K562 (cell line): Measurements from ENCODE around the gene SMAD3. TPM values are rescaled to one million over a fixed set of nuclear protein-coding genes. Genes with fewer than 3 reads are reported as not detected.

Experiments
- ATAC-seq: fragments of 200-7000 bp; cut with Tn5 transposase; 3 replicates; pipeline ENCODE4 v1.9.1; 2020; ENCODE audit warnings: moderate library complexity
- BruUV-seq: library from RNA; stranded (reverse); fragments of 400-500 nt; replicated peaks from 2 replicates; lab custom pipeline; 2021; lab: Mats Ljungman, UMichigan
- CTCF ChIA-PET: fragments of 300-600 bp; formaldehyde crosslinking; extraction: SDS; loops from one replicate; lab custom pipeline; 2021; ENCODE audit warnings: low intra/inter-chr PET ratio; lab: Yijun Ruan, JAX
- POLR2A ChIA-PET: fragments of 300-600, 350-650 bp; sonication (Branson Sonifier 250); formaldehyde crosslinking; extraction: SDS; loops from one replicate; lab custom pipeline; 2021; ENCODE audit warnings: antibody characterized with exemption, inconsistent platforms; lab: Yijun Ruan, JAX
- DNase-seq, 4 experiments: peaks; one replicate each; pipeline versions ENCODE4 v3.0.0 to v3.0.0-alpha.2; 2011 to 2018; ENCODE audit warnings: low spot score in 3 of 4, mixed read lengths in 3 of 4; ENCODE audit errors: extremely low read depth in 1 of 4
- FAIRE-seq: peaks from 2 replicates; lab custom pipeline; 2011; peaks lifted over from hg19 to GRCh38; lab: Jason Lieb, UNC
- H2AFZ ChIP-seq: 2 replicates; pipeline ENCODE4 v1.6.0; 2011; ENCODE audit warnings: low read depth, low read length, control low read depth, inconsistent platforms
- H3K27ac ChIP-seq: fragments of 200-600 bp; 3 replicates; pipeline ENCODE4 v1.8.0; 2011; ENCODE audit warnings: low read depth, mild to moderate bottlenecking, control low read depth, inconsistent platforms, low read length, moderate library complexity, mixed read lengths; ENCODE audit errors: extremely low read depth
- H3K27me3 ChIP-seq, 2 experiments: fragments of 300-600 bp in 1 of 2; 2 replicates in 1 of 2; 3 replicates in 1 of 2; pipeline versions ENCODE4 v1.6.0 to v1.8.0; 2011; ENCODE audit warnings: inconsistent platforms in 2 of 2, low read length in 2 of 2, mild to moderate bottlenecking in 1 of 2, mixed read lengths in 1 of 2, moderate library complexity in 1 of 2; ENCODE audit not compliant: control insufficient read depth in 2 of 2, insufficient read depth in 2 of 2
- H3K36me3 ChIP-seq: fragments of 300-600 bp; 3 replicates; pipeline ENCODE4 v1.8.0; 2011; ENCODE audit warnings: mild to moderate bottlenecking, low read length, inconsistent platforms; ENCODE audit not compliant: control insufficient read depth, insufficient read depth
- H3K4me1 ChIP-seq, 2 experiments: fragments of 200-600 bp in 1 of 2; replicated peaks in 1 of 2; 2 replicates in 1 of 2; 3 replicates in 1 of 2; pipeline versions ENCODE4 v1.5.1 to v1.8.0; 2011; ENCODE audit warnings: inconsistent platforms in 2 of 2, low read length in 2 of 2, mild to moderate bottlenecking in 1 of 2, mixed read lengths in 1 of 2, moderate library complexity in 1 of 2; ENCODE audit not compliant: control insufficient read depth in 2 of 2, insufficient read depth in 2 of 2
- H3K4me2 ChIP-seq: 2 replicates; pipeline ENCODE4 v1.6.1; 2011; ENCODE audit warnings: low read length, control low read depth, inconsistent platforms, mixed read lengths; ENCODE audit not compliant: insufficient read depth
- H3K4me3 ChIP-seq: fragments of 200-600 bp; sonication (generic), shearing (Covaris generic); 2 replicates; pipeline ENCODE4 v1.5.1; 2016; ENCODE audit warnings: control low read depth, inconsistent platforms
- H3K79me2 ChIP-seq: fragments of 200-600 bp; 3 replicates; pipeline ENCODE4 v1.8.0; 2011; ENCODE audit warnings: low read length, inconsistent platforms; ENCODE audit not compliant: control insufficient read depth, insufficient read depth
- H3K9ac ChIP-seq, 2 experiments: 2 replicates each; pipeline versions ENCODE4 v1.6.0 to v1.6.1; 2011; ENCODE audit warnings: low read depth in 2 of 2, low read length in 2 of 2, control low read depth in 1 of 2, inconsistent platforms in 1 of 2, mild to moderate bottlenecking in 1 of 2, mixed read lengths in 1 of 2; ENCODE audit not compliant: insufficient read depth in 1 of 2
- H3K9me1 ChIP-seq: one replicate; pipeline ENCODE4 v1.6.0; 2011; ENCODE audit warnings: inconsistent platforms, mild to moderate bottlenecking, low read length, moderate library complexity; ENCODE audit not compliant: control insufficient read depth, insufficient read depth
- H3K9me3 ChIP-seq: replicated peaks from 2 replicates; pipeline ENCODE4 v1.5.1; 2011; ENCODE audit warnings: low read depth, low read length, inconsistent platforms; ENCODE audit not compliant: control insufficient read depth, insufficient read depth
- H4K20me1 ChIP-seq: replicated peaks from 2 replicates; pipeline ENCODE4 v1.6.1; 2011; ENCODE audit warnings: low read length, inconsistent platforms, mixed read lengths; ENCODE audit not compliant: control insufficient read depth, insufficient read depth
- ATF7 ChIP-seq: fragments of 450-650 bp; IDR thresholded peaks from 2 replicates; pipeline ENCODE4 v1.7.1; 2014; ENCODE audit warnings: mild to moderate bottlenecking, moderate library complexity
- CSDE1 ChIP-seq, 2 experiments: fragments of 450-650 bp; IDR thresholded peaks; 2 replicates each; pipeline ENCODE4 v1.6.1; 2016; ENCODE audit warnings: mild to moderate bottlenecking in 1 of 2
- E2F5 ChIP-seq: sonication (generic); formaldehyde crosslinking; IDR thresholded peaks from 2 replicates; pipeline ENCODE4 v1.8.0; 2022; ENCODE audit warnings: mild to moderate bottlenecking, missing genetic modification reagents
- GTF3C2 ChIP-seq: IDR thresholded peaks from 3 replicates; pipeline ENCODE4 v1.6.1; 2011; ENCODE audit warnings: borderline replicate concordance, mild to moderate bottlenecking, moderate library complexity; ENCODE audit not compliant: insufficient read length; ENCODE audit errors: extremely low read depth
- HMG20A ChIP-seq: fragments of 450-650 bp; formaldehyde crosslinking; conservative IDR thresholded peaks from 2 replicates; pipeline ENCODE4 v1.4.0; 2020; ENCODE audit warnings: mild to moderate bottlenecking, mixed read lengths
- LARP7 ChIP-seq: fragments of 450-650 bp; IDR thresholded peaks from 2 replicates; pipeline ENCODE4 v1.6.1; 2016
- PKNOX1 ChIP-seq: fragments of 450-650 bp; IDR thresholded peaks from 2 replicates; pipeline ENCODE4 v1.6.1; 2016
- PTTG1 ChIP-seq: fragments of 450-650 bp; IDR thresholded peaks from 2 replicates; pipeline ENCODE4 v1.6.1; 2016; ENCODE audit warnings: low read depth, mild to moderate bottlenecking, missing genetic modification characterization, missing compliant biosample characterization
- SIRT6 ChIP-seq: IDR thresholded peaks from one replicate; pipeline ENCODE4 v1.6.1; 2012; ENCODE audit warnings: low read depth, mild to moderate bottlenecking, control low read depth, inconsistent platforms, low read length, moderate library complexity
- TARDBP ChIP-seq: fragments of 450-650 bp; IDR thresholded peaks from 2 replicates; pipeline ENCODE4 v1.6.1; 2016
- ZC3H8 ChIP-seq: fragments of 450-650 bp; IDR thresholded peaks from 2 replicates; pipeline ENCODE4 v1.6.1; 2017
- ZNF134 ChIP-seq: fragments of 250-450 bp; sonication (Bioruptor Pico); conservative IDR thresholded peaks from 2 replicates; pipeline ENCODE4 v1.4.0; 2020
- ZNF830 ChIP-seq: fragments of 250-450 bp; sonication (Bioruptor Pico); IDR thresholded peaks from 2 replicates; pipeline ENCODE4 v1.5.0; 2021; ENCODE audit warnings: mild to moderate bottlenecking
- WGBS: fragments of 100-300 bp; shearing (Covaris generic); methylation state at CpG from one replicate; pipeline ENCODE4 v1.1.6; 2016; ENCODE audit warnings: low coverage, mixed read lengths; ENCODE audit not compliant: insufficient coverage; ENCODE audit errors: missing lambda C conversion rate; 5-methylcytosine and 5-hydroxymethylcytosine counted together
- in situ Hi-C: fragments of 300-500 bp; cut with MboI; formaldehyde crosslinking; loops from 4 replicates; pipeline ENCODE4 v1.15.0; 2018; ENCODE audit warnings: inconsistent platforms, mixed read lengths
- intact Hi-C: fragments of 100-400 bp; cut with micrococcal nuclease; formaldehyde crosslinking; loops from 2 replicates; pipeline ENCODE4 v1.14.2; 2022
- polyA plus RNA-seq, 8 experiments: library from polyadenylated mRNA; depleted of rRNA in 4 of 8; stranded (reverse) in 5 of 8; unstranded in 3 of 8; fragments of >200 nt; fragmentation: Nextera tagmentation in 2 of 8; fragmentation: Illumina TruSeq in 1 of 8; extraction: Ambion mirVana in 2 of 8; extraction: Trizol in 1 of 8; gene quantifications; 2 replicates each; pipeline versions ENCODE4 v1.2.1 to v1.2.3, GENCODE V29; 2011 to 2014; ENCODE audit warnings: inconsistent platforms in 1 of 8, missing spikeins in 1 of 8
- total RNA-seq, 7 experiments: library from RNA; depleted of rRNA in 6 of 7; stranded (reverse); fragments of >200 nt in 6 of 7; fragmentation: Illumina TruSeq in 2 of 7; extraction: Trizol in 2 of 7; gene quantifications; 2 replicates each; pipeline versions ENCODE4 v1.2.1 to v1.2.3, GENCODE V29; 2011 to 2021; ENCODE audit warnings: low replicate concordance in 1 of 7

The SMAD3 gene
- total and polyA plus RNA-seq, 9 of the 15 experiments (the other 6 are each of a cell fraction or from before 2014, with no cell fraction given), result 4.3 to 39.2 (median 11.1) TPM

- intact Hi-C loops (loop anchor here (10.0 kb wide), 1 partner anchor 109 kb away; the partner anchor contains the start of gene SMAD3), in situ Hi-C loops (no loop called here)
- Histone ChIP-seq H3K9ac (no peak overlapping the region), H3K4me2 (no peak overlapping the region), H3K4me3 (no peak overlapping the region), H3K9me3 (no peaks in the 10 kb centered on the region), H3K4me1 (peaks cover 3 to 9% of the 10 kb centered on the region in 2 experiments; a peak in 3 of 5 replicates), H4K20me1 (peaks cover 11% of the 10 kb centered on the region; the same call in 1 of the 2 replicates), H3K36me3 (peaks cover 24% of the 10 kb centered on the region; the same call in 2 of the 3 replicates), H3K79me2 (no peaks in the 10 kb centered on the region), H3K27ac (no peak overlapping the region), H3K9me1 (no peaks in the 10 kb centered on the region), H3K27me3 (no peaks in the 10 kb centered on the region), H2AFZ (no peak overlapping the region)
- ATAC-seq (no peak), FAIRE-seq (no peak), DNase-seq (no peak)
- WGBS, result 85% methylated on average over 8 of the region's 8 CpGs
- CTCF ChIA-PET, result no interaction called here
- no TSS peak for BruUV-seq
- TF ChIP-seq ZNF134 (CRISPR knock-in tag) (no peak), ZNF830 (CRISPR knock-in tag) (no peak), LARP7 (no peak), GTF3C2 (no peak), PKNOX1 (no peak), PTTG1 (tag) (no peak), TARDBP (no peak), CSDE1 (IDR thresholded peaks at IDR 0.05) (no peak), E2F5 (CRISPR knock-in tag) (no peak), ZC3H8 (no peak), SIRT6 (no peak), ATF7 (no peak), HMG20A (CRISPR knock-in tag) (no peak)
- POLR2A ChIA-PET, result no interaction called here
Measured at GRCh38 chr15:67173786-67174185, 108.4 kb downstream of the SMAD3 start.
